Left lobe of liver (tissue), 2 donors: ENCODE measurements around the gene DEPDC5. TPM values are rescaled to one million over a fixed set of nuclear protein-coding genes. Genes with fewer than 3 reads are reported as not detected.
"Not testable (repeated sequence)": the region's sequence is repeated elsewhere in the genome, so short reads cannot be mapped to it uniquely, and the experiment has no call there.

Experiments used
- ATAC-seq: fragments of 200-7000 bp; cut with Tn5 transposase; one replicate; pipeline ENCODE4 v1.9.1; 2020; ENCODE audit warnings: mild to moderate bottlenecking, moderate library complexity
- DNase-seq: peaks from one replicate; pipeline ENCODE4 v3.0.0-alpha.2; 2020; ENCODE audit warnings: low spot score
- total RNA-seq: library from RNA; stranded (reverse); gene quantifications from one replicate; pipeline ENCODE4 v1.2.1, GENCODE V29; 2021
- donor health status: DM: no; HTN: no; CAD: no; lungs with moderate emphysema.
- donor health status: DM: no; HTN: yes; CAD: no.

DEPDC5 gene
- total RNA-seq, 1 donor from 2014 or later = 18.1 TPM

DNA sequence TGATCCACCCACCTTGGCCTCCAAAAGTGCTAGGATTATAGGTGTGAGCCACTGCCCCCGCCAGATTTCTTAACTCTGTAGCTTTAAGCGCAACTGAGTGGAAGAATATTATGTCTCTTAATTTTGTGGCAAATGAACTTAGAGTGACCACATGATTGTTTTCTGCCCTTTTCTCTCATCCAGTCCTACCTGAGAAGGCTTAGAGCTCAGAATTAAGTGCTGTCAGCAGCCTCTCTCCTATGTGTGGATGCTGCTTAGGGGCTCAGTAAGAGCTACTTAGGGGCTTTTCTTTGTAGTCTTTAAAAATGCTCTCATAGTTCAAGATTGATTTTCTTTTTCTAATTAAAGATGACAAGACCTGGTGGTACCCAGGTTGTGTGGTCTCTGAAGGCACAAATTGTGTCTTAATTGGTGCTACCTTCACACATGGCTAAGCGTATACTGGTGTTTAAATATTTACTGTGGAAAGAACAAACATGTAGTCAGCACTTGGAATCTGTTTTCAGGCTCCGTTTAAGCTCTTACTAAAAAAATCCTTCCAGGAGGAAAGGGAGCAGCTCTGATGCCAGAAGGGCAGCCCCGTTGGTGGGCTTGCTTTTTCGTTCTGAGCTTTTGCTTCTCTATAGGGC lies 59.3 kb downstream of the DEPDC5 start:
- ATAC-seq = peak; percentile 59
- DNase-seq = no peak

DNA sequence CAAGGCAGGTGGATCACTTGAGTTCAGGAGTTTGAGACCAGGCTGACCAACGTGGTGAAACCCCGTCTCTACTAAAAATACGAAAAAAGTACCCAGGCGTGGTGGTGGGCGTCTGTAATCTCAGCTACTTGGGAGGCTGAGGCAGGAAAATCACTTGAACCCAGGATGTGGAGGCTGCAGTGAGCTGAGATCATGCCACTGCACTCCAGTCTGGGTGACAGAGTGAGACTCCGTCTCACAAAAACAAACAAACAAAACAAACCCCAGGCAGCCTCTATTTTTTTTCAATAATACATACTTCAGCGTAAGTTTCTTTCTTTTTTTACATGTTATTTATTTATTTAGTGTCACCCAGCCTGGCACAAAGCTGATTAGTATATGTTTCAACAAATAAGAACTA lies 60.1 kb downstream of the DEPDC5 start:
- ATAC-seq, DNase-seq: not testable (repeated sequence)

DNA sequence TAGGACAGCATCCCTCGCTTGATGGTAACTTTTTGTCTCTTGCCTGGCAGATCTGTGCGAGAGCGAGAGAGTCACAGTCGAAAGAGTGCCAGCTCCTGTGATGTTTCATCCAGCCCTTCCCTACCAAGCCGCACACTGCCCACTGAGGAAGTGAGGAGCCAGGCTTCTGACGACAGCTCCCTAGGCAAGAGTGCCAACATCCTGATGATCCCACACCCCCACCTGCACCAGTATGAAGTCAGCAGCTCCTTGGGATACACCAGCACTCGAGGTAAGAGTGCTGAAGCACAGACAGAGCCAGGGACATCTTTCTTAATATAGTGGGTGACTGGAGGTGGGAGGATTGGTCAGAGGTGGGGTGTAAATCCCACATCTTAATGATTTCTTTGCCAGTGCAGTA lies 61.1 kb downstream of the DEPDC5 start:
- DNase-seq = peak; percentile 56
- peak; percentile 77 for ATAC-seq

DNA sequence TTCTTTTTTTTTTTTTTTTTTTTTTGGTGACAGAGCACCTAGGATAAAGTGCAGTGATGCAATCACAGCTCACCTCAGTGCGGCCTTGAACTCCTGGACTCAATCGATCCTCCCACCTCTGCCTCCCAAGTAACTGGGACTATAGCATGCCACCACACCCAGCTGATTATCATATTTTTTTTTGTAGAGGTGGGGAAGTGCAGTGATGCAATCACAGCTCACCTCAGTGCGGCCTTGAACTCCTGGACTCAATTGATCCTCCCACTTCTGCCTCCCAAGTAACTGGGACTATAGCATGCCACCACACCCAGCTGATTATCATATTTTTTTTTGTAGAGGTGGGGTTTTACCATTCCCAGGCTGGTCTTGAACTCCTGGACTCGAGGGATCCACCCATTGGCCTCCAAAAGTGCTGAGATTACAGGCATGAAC lies 61.6 kb downstream of the DEPDC5 start:
- DNase-seq (peak; percentile 78), ATAC-seq (peak; percentile 77)

DNA sequence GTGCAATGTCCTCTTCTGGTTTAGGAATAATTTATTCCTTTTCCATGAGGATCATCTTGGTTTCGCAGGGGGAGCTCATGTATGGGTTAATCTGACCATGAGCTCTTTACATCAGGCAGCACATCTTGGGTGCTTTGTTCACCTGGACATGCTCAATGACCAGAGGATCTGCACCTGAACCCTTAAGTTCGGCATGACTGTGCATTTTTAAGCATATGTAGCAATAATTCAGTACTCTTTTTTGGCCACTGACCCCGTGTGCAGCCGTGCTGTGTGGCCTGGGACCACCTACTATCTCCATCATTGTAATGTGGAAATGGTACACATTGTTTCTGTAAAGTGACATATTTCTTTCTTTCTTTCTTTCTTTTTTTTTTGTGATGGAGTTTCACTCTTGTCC lies 62.9 kb downstream of the DEPDC5 start:
- ATAC-seq (no peak), DNase-seq (no peak)

DNA sequence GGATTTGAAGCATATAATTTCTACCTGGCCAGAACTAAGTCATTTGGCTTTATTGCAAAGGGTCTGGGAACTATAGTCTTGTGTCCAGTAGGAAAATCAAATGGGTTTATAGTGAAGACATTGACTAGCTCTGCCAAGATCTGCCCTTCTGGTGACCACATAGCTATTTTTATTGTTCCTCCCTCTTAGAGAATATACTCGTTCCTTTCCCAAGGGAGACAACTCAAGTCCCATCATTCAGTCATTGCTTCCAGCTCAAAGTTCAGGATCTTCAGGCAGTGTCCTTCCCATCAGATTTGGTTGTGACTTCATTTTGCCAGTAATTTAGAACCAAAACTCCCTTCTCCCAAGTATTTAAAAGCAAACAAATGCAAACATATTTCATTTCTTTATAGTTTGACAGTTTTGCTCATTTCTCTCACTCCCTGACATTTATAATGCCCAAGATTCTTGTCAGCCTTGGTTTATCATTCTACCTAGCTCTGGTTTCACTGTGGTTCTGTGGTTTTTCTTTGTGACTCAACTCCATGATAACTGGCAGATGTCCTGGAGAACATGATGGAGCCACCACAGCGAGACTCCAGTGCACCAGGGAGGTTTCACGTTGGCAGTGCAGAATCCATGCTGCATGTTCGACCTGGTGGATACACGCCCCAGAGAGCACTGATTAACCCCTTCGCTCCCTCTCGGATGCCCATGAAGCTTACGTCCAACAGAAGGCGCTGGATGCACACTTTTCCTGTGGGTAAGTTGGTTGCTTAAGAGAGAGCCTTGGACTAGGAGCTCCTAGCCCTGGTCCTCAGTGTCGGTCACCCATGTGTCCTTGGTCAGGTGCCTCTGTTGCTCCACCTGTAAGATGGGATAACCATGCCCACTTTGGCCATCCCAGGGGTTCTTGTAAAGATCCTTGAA lies 64.9 kb downstream of the DEPDC5 start:
- ATAC-seq (no peak), DNase-seq (no peak)

DNA sequence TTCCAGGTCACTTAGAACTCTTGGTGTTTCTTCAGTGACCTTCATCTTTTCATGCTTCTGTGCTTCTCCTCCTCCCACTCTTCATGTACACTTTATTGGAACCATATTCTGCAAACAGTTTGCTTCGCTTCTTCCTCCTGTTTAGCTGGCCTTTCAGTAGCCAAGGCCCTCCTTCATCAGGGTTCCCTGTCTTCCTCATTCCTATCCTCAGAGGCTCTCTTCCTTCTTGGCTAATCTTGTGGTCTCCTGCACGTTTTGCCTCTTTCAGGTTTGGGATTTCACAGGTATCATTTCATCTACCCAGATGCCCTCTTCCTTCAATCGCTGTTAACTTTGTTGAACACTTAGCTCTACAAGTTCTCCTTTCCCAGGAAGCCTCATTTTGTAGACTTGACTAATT lies 66.8 kb downstream of the DEPDC5 start:
- DNase-seq (no peak), ATAC-seq (no peak)

DNA sequence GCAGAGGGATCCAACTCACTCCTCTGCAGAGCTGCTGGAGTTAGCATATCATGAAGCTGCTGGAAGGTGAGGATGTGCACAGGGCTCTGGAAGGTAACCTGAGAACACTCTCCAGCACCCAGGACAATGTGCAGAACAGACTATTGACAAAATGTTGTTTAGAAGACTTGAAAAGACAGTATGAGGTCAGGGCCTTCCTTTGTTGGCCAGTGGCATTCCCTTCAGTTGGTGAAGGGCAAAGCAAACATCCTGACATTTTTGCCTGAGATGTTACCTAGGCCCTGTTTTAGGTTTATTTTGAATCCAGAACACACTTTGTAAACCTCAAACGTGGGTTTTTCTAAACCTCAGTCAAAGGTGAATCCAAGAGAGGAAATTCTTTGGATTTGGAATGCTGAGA lies 67.8 kb downstream of the DEPDC5 start:
- DNase-seq (no peak), ATAC-seq (no peak)

DNA sequence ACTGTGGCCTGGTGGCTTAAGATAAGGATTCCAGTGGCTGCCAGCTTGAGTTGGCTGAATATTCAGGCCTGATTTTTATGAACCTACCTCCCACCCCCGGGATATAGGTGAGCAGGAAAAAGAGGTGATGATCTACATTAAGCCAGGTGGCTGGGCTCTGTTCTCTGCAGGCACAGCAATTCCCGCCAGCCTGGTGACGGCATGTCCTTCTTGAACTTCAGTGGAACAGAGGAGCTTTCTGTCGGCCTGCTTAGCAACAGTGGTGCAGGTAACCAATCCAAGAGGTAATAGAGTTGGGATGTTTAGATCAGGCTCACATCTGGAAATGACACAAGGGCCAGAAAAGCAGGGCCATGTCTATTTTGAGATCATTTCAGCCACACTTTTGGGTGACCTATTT lies 68.7 kb downstream of the DEPDC5 start:
- no peak for ATAC-seq
- DNase-seq = no peak

DNA sequence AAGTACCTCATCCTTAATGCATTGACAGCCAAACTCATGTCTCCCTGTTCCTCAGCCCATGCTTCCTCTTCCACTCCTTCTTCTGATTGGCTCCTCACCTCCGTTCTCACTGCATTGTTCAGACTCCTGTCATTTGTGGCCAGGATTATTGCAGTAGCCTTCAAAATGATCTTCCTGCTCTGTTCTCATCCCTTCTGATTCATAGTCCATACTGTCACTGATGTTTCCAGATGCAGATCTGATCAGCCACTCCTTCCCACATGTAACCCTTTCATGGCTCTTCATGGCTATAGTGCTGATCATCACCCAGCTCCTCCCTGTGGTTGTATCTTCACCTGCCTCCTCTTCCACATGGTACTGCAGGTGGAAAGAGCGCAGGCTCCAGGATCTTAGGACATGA lies 71.7 kb downstream of the DEPDC5 start:
- ATAC-seq (no peak), DNase-seq (no peak)

DNA sequence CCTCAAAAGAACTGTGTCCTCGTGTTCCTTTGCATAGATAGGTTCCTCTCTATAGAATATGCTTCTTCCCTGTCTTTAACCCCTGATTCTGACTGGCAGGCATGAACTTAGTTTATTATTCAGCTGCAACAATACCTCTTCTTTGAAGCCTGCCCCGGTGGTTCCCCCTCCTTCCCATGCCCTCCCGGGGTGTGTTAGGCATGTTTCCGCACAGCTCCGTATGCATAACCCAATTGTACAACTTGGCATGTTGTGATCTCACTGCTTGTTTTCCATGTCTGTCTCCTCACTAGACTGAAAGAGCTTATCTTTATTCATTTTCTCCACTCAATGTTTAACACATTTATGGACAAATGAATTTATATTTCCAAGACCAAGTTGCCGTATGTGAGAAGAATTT lies 72.6 kb downstream of the DEPDC5 start:
- ATAC-seq = no peak
- DNase-seq = no peak

DNA sequence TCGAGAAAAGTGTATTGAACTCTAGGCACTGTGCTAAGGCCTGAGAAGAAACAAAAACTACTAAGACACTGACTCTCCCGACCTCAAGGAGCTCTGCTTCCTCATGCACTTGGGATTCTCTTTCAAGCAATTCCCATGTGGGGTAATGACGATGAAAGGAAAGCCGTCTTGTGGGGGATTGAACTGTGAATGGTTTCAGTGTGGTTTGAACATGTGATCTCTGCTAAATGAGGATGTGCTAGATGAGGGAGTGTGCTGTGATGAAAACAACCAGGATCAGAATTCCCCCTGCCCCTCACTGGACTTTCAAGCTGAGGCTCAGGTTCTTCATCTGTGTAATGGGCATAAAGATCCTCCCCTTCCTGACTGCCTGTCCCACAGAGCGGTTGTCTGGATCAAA lies 74.9 kb downstream of the DEPDC5 start:
- no peak for ATAC-seq
- DNase-seq = no peak

DNA sequence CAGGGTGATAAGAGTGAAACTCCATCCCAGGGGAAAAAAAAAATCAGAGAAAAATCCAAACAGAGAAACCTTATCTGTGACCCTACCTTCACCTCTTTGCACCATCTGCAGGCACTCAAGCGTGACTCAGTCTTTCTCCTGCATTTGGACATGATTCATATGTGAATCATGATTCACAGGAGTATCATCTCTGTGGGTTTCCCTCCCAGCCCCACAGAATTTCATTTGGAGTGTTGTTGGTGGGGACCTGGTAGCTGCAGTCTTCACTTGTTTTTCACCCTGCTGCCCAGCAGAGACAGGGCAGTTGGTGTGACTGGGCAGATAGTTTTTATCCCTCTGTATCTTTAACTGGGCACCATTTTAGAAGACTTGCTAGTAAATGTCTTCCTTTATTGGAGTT lies 75.7 kb downstream of the DEPDC5 start:
- DNase-seq = no peak
- ATAC-seq = no peak

DNA sequence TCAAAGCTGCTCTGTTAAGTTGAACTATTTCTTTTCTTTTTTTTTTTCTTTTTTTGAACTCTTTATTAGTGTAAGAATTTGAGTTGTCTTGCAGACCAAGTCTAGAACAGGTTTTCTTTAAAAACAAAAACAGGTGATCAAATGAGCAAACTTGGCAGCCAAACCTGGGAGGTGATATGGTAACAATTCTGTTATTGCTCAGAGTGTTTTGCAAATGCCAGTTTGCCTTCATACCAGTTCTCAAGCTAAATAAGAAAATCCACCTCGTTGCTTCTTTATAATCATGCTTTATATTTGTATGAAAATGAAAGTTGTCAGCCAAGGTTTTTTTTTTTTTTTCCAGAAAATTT lies 76.9 kb downstream of the DEPDC5 start:
- ATAC-seq (peak; percentile 10), DNase-seq (no peak)

DNA sequence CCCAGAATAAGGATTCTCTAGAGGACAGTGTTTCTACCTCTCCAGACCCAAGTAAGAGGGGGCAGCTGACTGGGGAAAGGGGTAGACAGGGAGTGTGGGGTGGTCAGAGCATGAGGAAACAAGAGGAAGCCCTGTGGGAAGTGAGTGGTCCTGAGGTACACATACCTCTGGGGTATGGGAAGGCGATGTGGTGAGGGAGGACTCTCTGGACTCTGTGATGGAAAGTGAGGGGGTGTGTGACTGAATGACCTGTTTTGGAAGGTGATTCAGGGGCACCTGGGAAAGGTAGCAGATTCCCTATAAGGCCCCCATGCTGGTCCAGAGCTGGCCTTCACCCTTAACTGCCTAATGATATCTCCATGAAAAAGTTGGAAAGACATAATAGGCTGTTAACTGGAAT lies 80.1 kb downstream of the DEPDC5 start:
- ATAC-seq = peak; percentile 30
- no peak for DNase-seq

DNA sequence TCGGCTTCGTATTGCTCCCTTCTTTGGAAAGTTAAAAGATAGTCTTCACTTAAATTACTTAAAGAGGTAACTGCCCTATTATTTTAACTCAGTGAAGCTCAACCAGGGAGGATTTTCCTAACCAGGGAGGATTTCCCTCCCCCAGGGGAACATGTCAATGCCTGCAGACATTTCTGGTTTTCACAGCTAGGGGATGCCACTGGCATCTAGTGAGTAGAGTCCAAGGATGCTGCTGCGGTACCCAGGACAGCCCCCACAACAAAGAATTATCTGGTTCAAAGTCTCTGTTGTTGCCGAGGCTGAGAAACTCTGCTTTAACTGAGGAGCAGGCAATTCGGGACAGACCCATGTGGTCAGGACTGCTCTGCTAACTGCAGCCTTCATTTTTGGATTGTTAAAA lies 82.2 kb downstream of the DEPDC5 start:
- no peak for DNase-seq
- ATAC-seq = no peak

DNA sequence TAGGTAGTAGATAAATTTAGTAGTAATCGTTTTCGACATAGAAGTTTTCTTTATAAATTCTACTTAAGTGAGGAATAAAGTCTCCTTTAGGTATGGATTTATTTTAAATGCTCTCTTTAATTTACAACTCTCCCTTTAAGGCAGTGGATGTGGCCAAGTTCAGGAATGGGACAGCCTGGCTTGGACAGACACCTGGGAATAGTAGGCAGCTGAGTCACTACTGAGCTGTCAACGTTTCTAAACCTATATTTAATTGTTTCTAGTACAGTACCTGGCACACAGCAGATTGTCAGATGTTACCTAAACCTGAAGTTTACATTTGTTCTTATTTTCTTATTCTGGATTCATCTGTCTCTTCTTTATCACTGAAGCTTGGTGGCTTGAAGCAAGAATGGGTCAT lies 85.1 kb downstream of the DEPDC5 start:
- no peak for ATAC-seq
- no peak for DNase-seq

DNA sequence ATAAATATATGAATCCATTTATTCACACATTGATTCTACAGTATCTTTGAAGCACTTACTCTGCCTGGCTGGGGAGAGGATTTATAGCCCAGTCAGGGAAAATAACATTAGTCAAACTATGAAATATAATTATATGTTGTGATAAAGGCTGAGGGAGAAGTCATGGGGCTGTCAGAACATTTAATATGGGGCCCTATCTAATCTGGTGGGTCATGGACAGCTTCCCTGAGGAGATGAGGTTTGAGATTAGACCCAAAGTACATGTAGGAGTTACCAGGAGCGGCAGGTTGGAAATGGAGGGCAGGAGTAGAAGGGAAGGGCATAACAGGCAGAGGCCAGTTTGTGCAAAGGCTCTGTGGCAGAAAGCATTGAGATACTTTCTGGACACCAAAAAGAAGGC lies 86.2 kb downstream of the DEPDC5 start:
- ATAC-seq (no peak), DNase-seq (no peak)

DNA sequence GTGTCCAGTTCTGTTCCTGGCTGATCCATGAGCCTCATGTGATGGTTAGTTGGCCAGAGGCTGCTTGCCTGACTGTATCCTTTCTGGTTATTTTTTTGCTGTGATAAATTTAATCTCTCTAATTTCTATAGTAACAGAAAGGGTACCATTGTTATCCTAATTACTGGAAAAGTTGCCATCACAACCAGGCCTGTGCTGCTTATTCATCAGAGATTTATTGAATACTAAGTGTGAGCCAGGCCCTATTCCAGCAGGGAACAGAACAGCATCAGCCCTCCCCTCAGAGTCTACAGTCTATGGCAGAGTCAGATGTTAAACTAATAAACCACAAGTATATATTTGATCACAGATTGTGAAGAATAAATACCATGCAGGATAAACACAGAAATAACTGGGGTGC lies 86.8 kb downstream of the DEPDC5 start:
- ATAC-seq (no peak), DNase-seq (no peak)

DNA sequence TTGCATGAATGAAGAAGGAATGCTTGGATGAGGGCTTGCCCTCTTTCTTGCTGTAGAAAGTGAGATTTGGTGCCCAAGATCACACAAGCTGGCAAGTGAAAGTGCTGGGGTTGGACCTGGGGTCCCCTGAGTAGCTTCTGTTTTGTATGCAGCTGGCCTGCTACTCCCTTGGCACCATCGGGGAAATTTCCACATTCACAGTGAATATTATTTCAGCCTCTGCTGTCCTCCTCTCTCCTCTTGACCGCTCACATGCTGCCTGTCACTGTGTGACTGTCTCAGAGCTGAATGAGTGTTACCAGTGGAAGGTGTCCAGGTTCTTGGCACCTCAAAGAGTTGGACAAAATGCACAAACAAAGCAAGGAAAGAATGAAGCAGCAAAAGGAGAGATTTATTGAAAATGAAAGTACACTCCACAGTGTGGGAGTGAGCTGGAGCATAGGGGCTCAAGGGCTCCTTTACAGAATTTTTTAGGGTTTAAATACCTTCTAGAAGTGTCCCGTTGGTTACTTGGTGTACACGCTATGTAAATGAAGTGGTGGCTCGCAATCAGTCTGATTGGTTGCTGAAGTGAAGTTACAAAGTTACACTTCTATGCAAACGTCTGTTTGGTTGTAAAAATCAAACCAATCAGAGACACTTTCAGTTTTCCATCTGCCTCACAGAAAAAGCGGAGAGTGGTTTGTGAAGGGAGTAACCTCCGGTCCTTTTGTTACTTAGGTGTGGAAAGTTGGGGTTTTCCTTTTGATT lies 87.4 kb downstream of the DEPDC5 start:
- ATAC-seq (peak; percentile 26), DNase-seq (no peak)

DNA sequence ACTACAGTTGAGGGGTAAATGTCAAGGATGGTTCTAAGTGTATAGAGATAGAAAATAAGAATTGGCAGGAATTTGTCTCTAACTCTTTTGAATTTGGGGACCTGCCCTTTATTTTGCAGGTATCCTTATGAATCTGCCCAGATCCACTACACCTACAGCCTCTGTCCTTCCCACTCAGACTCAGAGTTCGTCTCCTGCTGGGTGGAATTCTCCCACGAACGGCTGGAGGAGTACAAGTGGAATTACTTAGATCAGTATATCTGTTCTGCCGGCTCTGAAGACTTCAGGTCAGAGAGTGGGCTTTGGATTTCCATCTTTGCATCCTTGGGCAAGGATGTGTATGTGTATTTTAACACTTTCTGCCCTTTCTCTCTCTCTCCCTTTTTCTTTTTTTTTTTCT lies 89.7 kb downstream of the DEPDC5 start:
- DNase-seq = no peak
- no peak for ATAC-seq

DNA sequence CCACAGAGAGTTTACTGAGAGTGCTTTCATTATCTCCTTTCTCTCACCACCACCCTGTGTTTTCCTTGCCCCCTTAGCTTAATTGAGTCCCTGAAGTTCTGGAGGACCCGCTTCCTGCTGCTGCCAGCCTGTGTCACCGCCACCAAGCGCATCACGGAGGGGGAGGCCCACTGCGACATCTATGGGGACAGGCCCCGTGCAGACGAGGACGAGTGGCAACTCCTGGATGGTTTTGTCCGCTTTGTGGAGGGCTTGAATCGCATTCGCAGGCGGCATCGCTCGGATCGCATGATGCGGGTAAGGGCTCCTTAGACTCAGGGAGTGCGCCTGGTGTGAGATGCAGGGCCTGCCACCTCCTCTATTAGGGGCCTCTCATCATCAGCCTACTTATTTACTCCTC lies 91.1 kb downstream of the DEPDC5 start:
- ATAC-seq = no peak
- no peak for DNase-seq
